Kidney epithelial cell (primary cell): Measurements from ENCODE around the gene JPH2. TPM values are rescaled to one million over a fixed set of nuclear protein-coding genes. Genes with fewer than 3 reads are reported as not detected.

Source experiments
- DNase-seq: peaks from one replicate; pipeline ENCODE4 v3.0.0-alpha.2; 2010; ENCODE audit warnings: low read depth
- H3K27me3 ChIP-seq: 2 replicates; pipeline ENCODE4 v1.6.0; 2011; ENCODE audit warnings: low read length; ENCODE audit not compliant: control insufficient read depth, insufficient read depth
- H3K36me3 ChIP-seq: 2 replicates; pipeline ENCODE4 v1.5.1; 2011; ENCODE audit warnings: low read length; ENCODE audit not compliant: control insufficient read depth, insufficient read depth
- H3K4me3 ChIP-seq: 2 replicates; pipeline ENCODE4 v1.5.1; 2011; ENCODE audit warnings: low read depth, mild to moderate bottlenecking, control low read depth, low read length
- CTCF ChIP-seq: IDR thresholded peaks from 2 replicates; pipeline ENCODE4 v1.5.1; 2011; ENCODE audit warnings: mild to moderate bottlenecking, moderate library complexity, low read length, control low read depth, inconsistent platforms; ENCODE audit not compliant: insufficient read depth, poor library complexity, severe bottlenecking
- total RNA-seq: library from RNA; depleted of rRNA; stranded (reverse); fragments of >200 nt; gene quantifications from 2 replicates; pipeline ENCODE4 v1.2.3, GENCODE V29; 2015

The JPH2 gene
- total RNA-seq, 1 donor from 2014 or later = 3.0 TPM

- Histone ChIP-seq H3K27me3 (no peaks in the 10 kb centered on the region), H3K36me3 (no peaks in the 10 kb centered on the region), H3K4me3 (no peak overlapping the region)
- DNase-seq = no peak
- no peak for TF ChIP-seq CTCF
Observed at GRCh38 chr20:44136579-44137265, 50.3 kb downstream of the JPH2 start.

- TF ChIP-seq CTCF = no peak
- DNase-seq = no peak
Observed at GRCh38 chr20:44135417-44136204, 51.4 kb downstream of the JPH2 start.

DNA sequence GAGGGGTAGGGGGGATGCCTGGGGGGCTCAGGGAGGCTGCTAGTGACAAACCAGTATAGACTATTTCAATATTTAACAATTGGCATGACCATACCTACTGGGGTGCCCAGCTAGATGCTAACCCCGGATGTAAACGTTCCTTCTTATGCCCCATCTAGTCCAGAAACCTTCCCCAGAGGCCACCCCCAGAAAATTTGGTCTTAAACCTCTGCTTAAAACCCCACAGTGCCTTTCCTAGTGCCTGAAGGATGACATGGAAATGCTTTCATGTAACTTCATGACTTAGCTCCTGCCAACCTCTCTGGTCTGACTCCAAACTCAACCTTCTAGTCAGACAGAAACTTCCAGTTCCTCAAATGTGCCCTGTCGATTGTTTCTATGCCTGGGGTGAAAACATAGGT is 52.0 kb downstream of the JPH2 start:
- TF ChIP-seq CTCF = no peak
- no peak overlapping the region for H3K4me3 ChIP-seq
- no peaks in the 10 kb centered on the region for H3K27me3 ChIP-seq
- no peaks in the 10 kb centered on the region for H3K36me3 ChIP-seq
- DNase-seq = no peak

More at GRCh38 chr20:44135417-44136204, 51.4 kb downstream of the JPH2 start:
- Histone ChIP-seq H3K36me3 (no peaks in the 10 kb centered on the region), H3K27me3 (no peaks in the 10 kb centered on the region), H3K4me3 (no peak overlapping the region)

DNA sequence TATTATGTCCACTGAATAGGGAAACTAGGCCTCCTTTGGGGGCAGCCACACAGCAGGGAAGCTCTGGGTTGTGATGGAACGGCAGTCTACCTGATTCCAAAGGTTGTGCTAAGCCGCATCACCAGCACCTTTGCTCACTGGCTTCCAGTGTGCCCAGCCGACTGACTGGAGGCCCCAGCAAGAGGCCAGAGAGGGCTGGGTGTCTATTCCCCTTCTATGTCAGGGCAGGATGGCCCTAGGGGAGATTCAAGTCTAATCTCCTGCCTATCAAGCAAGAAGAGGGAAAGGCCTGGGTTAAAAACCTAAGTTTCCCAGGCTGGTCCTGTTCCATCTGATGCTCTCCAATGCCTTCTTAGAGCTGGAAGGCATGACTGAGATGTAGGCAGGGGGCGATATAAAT is 53.6 kb downstream of the JPH2 start:
- no peak for TF ChIP-seq CTCF
- no peak overlapping the region for H3K4me3 ChIP-seq

DNA sequence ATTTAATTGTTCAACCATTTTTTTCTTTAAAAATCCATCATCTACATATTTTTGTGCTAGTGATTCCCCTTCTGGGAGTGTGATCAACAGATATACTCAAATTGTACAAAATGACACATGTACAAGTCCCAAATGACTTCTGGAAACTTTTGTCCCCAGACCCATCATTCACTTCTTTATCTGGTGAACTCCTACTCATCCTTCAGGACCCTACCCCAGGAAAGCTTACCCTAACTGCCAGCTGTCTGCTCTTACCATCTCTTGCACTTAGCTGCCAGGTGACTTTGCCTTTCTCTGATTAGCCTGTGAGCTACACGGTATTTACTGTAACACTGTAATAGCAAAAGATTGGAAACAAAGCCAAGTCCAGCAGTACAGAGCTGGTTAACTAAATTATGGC is 55.3 kb downstream of the JPH2 start:
- H3K4me3 ChIP-seq = no peak overlapping the region
- H3K27me3 ChIP-seq = no peaks in the 10 kb centered on the region
- TF ChIP-seq CTCF = no peak
- no peak for DNase-seq
- no peaks in the 10 kb centered on the region for H3K36me3 ChIP-seq

More for the DNA sequence above, 53.6 kb downstream of the JPH2 start:
- DNase-seq = no peak
- Histone ChIP-seq H3K36me3 (no peaks in the 10 kb centered on the region), H3K27me3 (no peaks in the 10 kb centered on the region)
